GM23338 (cell line): ENCODE data around the gene PUM1. TPM values are rescaled to one million over a fixed set of nuclear protein-coding genes. Genes with fewer than 3 reads are reported as not detected.

ENCODE experiments used
- ATAC-seq: fragments of 200-7000 bp; cut with Tn5 transposase; 3 replicates; pipeline ENCODE4 v1.9.1; 2020
- DNase-seq: peaks from one replicate; pipeline ENCODE4 v3.0.0-alpha.2; 2015; ENCODE audit warnings: low spot score
- H2AFZ ChIP-seq: fragments of 200-600 bp; sonication (generic); 2 replicates; pipeline ENCODE4 v1.8.0; 2016; ENCODE audit warnings: antibody characterized with exemption, mild to moderate bottlenecking, moderate library complexity
- H3F3A ChIP-seq: fragments of 200-600 bp; sonication (generic); replicated peaks from 2 replicates; pipeline ENCODE4 v1.8.0; 2017; ENCODE audit warnings: antibody characterized with exemption, mixed run types, low read depth
- H3K27ac ChIP-seq: fragments of 200-600 bp; sonication (generic); 2 replicates; pipeline ENCODE4 v1.6.1; 2016; ENCODE audit warnings: low read depth
- H3K27me3 ChIP-seq: fragments of 200-600 bp; sonication (generic); 2 replicates; pipeline ENCODE4 v1.8.0; 2016; ENCODE audit warnings: mild to moderate bottlenecking, mixed run types, moderate library complexity; ENCODE audit not compliant: insufficient read depth
- H3K36me3 ChIP-seq: fragments of 200-600 bp; sonication (generic); 2 replicates; pipeline ENCODE4 v1.8.0; 2016; ENCODE audit warnings: mild to moderate bottlenecking; ENCODE audit not compliant: insufficient read depth
- H3K4me1 ChIP-seq: fragments of 200-600 bp; sonication (generic); 2 replicates; pipeline ENCODE4 v1.8.0; 2016; ENCODE audit warnings: mild to moderate bottlenecking, moderate library complexity; ENCODE audit not compliant: insufficient read depth
- H3K4me2 ChIP-seq: fragments of 200-600 bp; sonication (generic); 2 replicates; pipeline ENCODE4 v1.7.1; 2017; ENCODE audit warnings: mixed run types
- H3K4me3 ChIP-seq: fragments of 200-600 bp; sonication (generic); 2 replicates; pipeline ENCODE4 v1.6.1; 2016; ENCODE audit warnings: mixed run types
- H3K79me2 ChIP-seq: fragments of 200-600 bp; sonication (generic); replicated peaks from 2 replicates; pipeline ENCODE4 v1.8.0; 2017; ENCODE audit warnings: mild to moderate bottlenecking; ENCODE audit not compliant: insufficient read depth
- H3K9me2 ChIP-seq: fragments of 200-600 bp; sonication (generic); 2 replicates; pipeline ENCODE4 v1.8.0; 2017; ENCODE audit not compliant: insufficient read depth
- H4K20me1 ChIP-seq: fragments of 200-600 bp; sonication (generic); replicated peaks from 2 replicates; pipeline ENCODE4 v1.8.0; 2017; ENCODE audit warnings: mild to moderate bottlenecking; ENCODE audit not compliant: insufficient read depth
- H3K27ac Mint-ChIP-seq: 2 replicates; pipeline ENCODE4 v1.8.0; 2020; ENCODE audit warnings: inconsistent platforms, mild to moderate bottlenecking, moderate library complexity, mixed read lengths
- H3K27me3 Mint-ChIP-seq: 3 replicates; pipeline ENCODE4 v1.8.0; 2022; ENCODE audit warnings: low read depth, mild to moderate bottlenecking, moderate library complexity, mixed read lengths, inconsistent platforms; ENCODE audit not compliant: insufficient read depth, poor library complexity
- H3K36me3 Mint-ChIP-seq: 3 replicates; pipeline ENCODE4 v1.8.0; 2021; ENCODE audit warnings: low read depth, mild to moderate bottlenecking, inconsistent platforms, moderate library complexity, mixed read lengths
- H3K4me1 Mint-ChIP-seq: 3 replicates; pipeline ENCODE4 v1.8.0; 2020; ENCODE audit warnings: mild to moderate bottlenecking, inconsistent platforms, mixed read lengths
- H3K4me3 Mint-ChIP-seq: 3 replicates; pipeline ENCODE4 v1.8.0; 2021; ENCODE audit warnings: moderate library complexity, mild to moderate bottlenecking, inconsistent platforms, mixed read lengths
- H3K9me3 Mint-ChIP-seq: 3 replicates; pipeline ENCODE4 v1.8.0; 2020; ENCODE audit warnings: moderate library complexity, mild to moderate bottlenecking, inconsistent platforms, mixed read lengths
- CREB1 ChIP-seq: fragments of 250-450 bp; sonication (Bioruptor Pico); IDR thresholded peaks from 2 replicates; pipeline ENCODE4 v1.5.0; 2020; ENCODE audit warnings: low read depth, mild to moderate bottlenecking, moderate library complexity
- EZH2 ChIP-seq: fragments of 200-600 bp; sonication (generic); IDR thresholded peaks from one replicate; pipeline ENCODE4 v1.8.0; 2017; ENCODE audit warnings: antibody characterized with exemption, mild to moderate bottlenecking, low read depth; ENCODE audit not compliant: unreplicated experiment
- NANOG ChIP-seq: IDR thresholded peaks from 2 replicates; pipeline ENCODE4 v1.6.1; 2016; ENCODE audit warnings: antibody characterized with exemption, borderline replicate concordance
- POLR2AphosphoS5 ChIP-seq: IDR thresholded peaks from 2 replicates; pipeline ENCODE4 v1.6.1; 2016; ENCODE audit warnings: antibody characterized with exemption, low read depth
- STAT1 ChIP-seq: IDR thresholded peaks from one replicate; pipeline ENCODE4 v1.6.1; 2016; ENCODE audit warnings: antibody characterized with exemption; ENCODE audit not compliant: unreplicated experiment
- ZNF114 ChIP-seq: fragments of 250-450 bp; sonication (Bioruptor Pico); IDR thresholded peaks from 2 replicates; pipeline ENCODE4 v1.5.0; 2020; ENCODE audit warnings: mild to moderate bottlenecking, moderate library complexity
- ZNF331 ChIP-seq: fragments of 250-450 bp; sonication (Bioruptor Pico); IDR thresholded peaks from 2 replicates; pipeline ENCODE4 v1.5.0; 2020; ENCODE audit warnings: low read depth, mild to moderate bottlenecking, moderate library complexity
- polyA plus RNA-seq: library from polyadenylated mRNA; unstranded; fragments of >200 nt; fragmentation: Nextera tagmentation; extraction: Ambion mirVana; gene quantifications from 2 replicates; pipeline ENCODE4 v1.2.1, GENCODE V29; 2016
- total RNA-seq: library from RNA; depleted of rRNA; stranded (reverse); fragments of >200 nt; shearing (Covaris generic); gene quantifications from 2 replicates; pipeline ENCODE4 v1.2.3, GENCODE V29; 2014
- TF ChIP-seq, protein P1 (sequence below), 2 experiments: fragments of 200-600 bp in 1 of 2; sonication (generic) in 1 of 2; conservative IDR thresholded peaks; 2 replicates each; pipeline versions ENCODE4 v1.5.1 to v1.6.1; 2016 to 2017; ENCODE audit warnings: antibody characterized with exemption in 2 of 2, low read depth in 2 of 2, mild to moderate bottlenecking in 2 of 2, moderate library complexity in 1 of 2
- TF ChIP-seq, protein P2 (sequence below): IDR thresholded peaks from one replicate; pipeline ENCODE4 v1.6.1; 2018; ENCODE audit warnings: antibody characterized with exemption; ENCODE audit not compliant: unreplicated experiment
- TF ChIP-seq, protein P3 (sequence below): IDR thresholded peaks from 2 replicates; pipeline ENCODE4 v1.6.1; 2016; ENCODE audit warnings: antibody characterized with exemption

PUM1 gene
- total and polyA plus RNA-seq, 2 experiments from 2014 or later = 44.4 to 117 TPM

DNA sequence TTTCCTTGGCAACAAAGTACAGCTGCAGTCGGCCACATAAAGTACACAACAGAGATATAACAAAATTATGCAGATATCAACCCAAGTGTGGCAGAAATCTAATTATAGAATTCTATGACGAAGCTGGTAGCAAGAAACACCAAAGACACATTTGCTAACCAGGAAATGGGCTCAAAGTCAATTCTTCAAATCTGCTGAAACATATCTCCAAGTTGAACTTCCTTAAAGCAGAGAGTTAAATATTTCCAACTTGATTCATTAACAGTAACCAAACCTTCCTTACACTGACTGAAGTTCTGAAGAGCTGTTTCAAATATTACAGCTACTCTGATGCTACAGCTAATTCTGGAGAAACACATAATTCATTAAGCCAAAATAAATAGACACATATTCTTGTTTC, 89.4 kb downstream of the PUM1 start:
- DNase-seq (no peak), ATAC-seq (no peak)
- Histone ChIP-seq H3F3A (0 out of 2 replicates have a peak, but pooled peaks cover 5% of the 10 kb centered on the region), H4K20me1 (peaks cover 20% of the 10 kb centered on the region), H2AFZ (no peak overlapping the region), H3K4me1 (no peaks in the 10 kb centered on the region), H3K9me2 (no peaks in the 10 kb centered on the region), H3K4me2 (no peak overlapping the region), H3K27me3 (no peaks in the 10 kb centered on the region), H3K4me3 (no peak overlapping the region), H3K27ac (no peak overlapping the region; the same call in 1 of the 2 replicates), H3K36me3 (peaks cover 26% of the 10 kb centered on the region; the same call in 1 of the 2 replicates), H3K79me2 (peaks cover 92% of the 10 kb centered on the region)
- Mint-ChIP-seq H3K9me3 (no peaks in the 10 kb centered on the region; the same call in 2 of the 3 replicates), H3K4me3 (no peak overlapping the region), H3K27me3 (peaks cover 2% of the 10 kb centered on the region), H3K4me1 (peaks cover 11% of the 10 kb centered on the region; the same call in 2 of the 3 replicates), H3K36me3 (peaks cover 70% of the 10 kb centered on the region), H3K27ac (no peak overlapping the region)
- TF ChIP-seq STAT1 = no peak
- TF ChIP-seq CREB1 (CRISPR knock-in tag) = no peak
- no peak for TF ChIP-seq ZNF331
- TF ChIP-seq, protein P1, sequence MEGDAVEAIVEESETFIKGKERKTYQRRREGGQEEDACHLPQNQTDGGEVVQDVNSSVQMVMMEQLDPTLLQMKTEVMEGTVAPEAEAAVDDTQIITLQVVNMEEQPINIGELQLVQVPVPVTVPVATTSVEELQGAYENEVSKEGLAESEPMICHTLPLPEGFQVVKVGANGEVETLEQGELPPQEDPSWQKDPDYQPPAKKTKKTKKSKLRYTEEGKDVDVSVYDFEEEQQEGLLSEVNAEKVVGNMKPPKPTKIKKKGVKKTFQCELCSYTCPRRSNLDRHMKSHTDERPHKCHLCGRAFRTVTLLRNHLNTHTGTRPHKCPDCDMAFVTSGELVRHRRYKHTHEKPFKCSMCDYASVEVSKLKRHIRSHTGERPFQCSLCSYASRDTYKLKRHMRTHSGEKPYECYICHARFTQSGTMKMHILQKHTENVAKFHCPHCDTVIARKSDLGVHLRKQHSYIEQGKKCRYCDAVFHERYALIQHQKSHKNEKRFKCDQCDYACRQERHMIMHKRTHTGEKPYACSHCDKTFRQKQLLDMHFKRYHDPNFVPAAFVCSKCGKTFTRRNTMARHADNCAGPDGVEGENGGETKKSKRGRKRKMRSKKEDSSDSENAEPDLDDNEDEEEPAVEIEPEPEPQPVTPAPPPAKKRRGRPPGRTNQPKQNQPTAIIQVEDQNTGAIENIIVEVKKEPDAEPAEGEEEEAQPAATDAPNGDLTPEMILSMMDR (conservative IDR thresholded peaks at IDR 0.05; ENCODE audit: low read depth in 2 of 2) = no peak
- TF ChIP-seq POLR2AphosphoS5 = no peak
- TF ChIP-seq, protein P2, sequence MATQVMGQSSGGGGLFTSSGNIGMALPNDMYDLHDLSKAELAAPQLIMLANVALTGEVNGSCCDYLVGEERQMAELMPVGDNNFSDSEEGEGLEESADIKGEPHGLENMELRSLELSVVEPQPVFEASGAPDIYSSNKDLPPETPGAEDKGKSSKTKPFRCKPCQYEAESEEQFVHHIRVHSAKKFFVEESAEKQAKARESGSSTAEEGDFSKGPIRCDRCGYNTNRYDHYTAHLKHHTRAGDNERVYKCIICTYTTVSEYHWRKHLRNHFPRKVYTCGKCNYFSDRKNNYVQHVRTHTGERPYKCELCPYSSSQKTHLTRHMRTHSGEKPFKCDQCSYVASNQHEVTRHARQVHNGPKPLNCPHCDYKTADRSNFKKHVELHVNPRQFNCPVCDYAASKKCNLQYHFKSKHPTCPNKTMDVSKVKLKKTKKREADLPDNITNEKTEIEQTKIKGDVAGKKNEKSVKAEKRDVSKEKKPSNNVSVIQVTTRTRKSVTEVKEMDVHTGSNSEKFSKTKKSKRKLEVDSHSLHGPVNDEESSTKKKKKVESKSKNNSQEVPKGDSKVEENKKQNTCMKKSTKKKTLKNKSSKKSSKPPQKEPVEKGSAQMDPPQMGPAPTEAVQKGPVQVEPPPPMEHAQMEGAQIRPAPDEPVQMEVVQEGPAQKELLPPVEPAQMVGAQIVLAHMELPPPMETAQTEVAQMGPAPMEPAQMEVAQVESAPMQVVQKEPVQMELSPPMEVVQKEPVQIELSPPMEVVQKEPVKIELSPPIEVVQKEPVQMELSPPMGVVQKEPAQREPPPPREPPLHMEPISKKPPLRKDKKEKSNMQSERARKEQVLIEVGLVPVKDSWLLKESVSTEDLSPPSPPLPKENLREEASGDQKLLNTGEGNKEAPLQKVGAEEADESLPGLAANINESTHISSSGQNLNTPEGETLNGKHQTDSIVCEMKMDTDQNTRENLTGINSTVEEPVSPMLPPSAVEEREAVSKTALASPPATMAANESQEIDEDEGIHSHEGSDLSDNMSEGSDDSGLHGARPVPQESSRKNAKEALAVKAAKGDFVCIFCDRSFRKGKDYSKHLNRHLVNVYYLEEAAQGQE = no peak

DNA sequence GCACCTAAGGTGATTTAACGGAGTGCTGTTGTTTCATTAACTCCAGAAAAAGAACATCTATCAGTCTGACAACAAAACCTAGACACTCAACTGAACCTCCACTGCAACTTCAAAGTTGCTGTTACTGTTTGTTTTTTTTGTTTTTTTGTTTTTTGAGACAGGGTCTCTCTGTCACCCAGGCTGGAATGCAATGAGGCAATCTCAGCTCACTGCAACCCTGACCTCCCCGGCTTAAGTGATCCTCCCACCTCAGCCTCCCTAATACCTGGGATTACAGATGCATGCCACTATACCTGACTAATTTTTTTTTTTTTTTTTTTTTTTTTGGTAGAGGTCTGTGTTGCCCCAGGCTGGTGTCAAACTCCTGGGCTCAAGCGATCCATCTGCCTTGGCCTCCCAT, 90.3 kb downstream of the PUM1 start:
- Histone ChIP-seq H3K4me1 (no peaks in the 10 kb centered on the region), H3K36me3 (peaks cover 21% of the 10 kb centered on the region; the same call in 1 of the 2 replicates), H3K79me2 (peaks cover 93% of the 10 kb centered on the region), H3K4me3 (no peak overlapping the region), H3K27me3 (no peaks in the 10 kb centered on the region), H4K20me1 (peaks cover 17% of the 10 kb centered on the region), H3K27ac (no peak overlapping the region; the same call in 1 of the 2 replicates), H3F3A (0 out of 2 replicates have a peak, but pooled peaks cover 5% of the 10 kb centered on the region), H2AFZ (no peak overlapping the region), H3K9me2 (no peaks in the 10 kb centered on the region), H3K4me2 (no peak overlapping the region)
- no peak for DNase-seq
- Mint-ChIP-seq H3K9me3 (no peaks in the 10 kb centered on the region), H3K4me3 (no peak overlapping the region), H3K4me1 (peaks cover 11% of the 10 kb centered on the region; the same call in 2 of the 3 replicates), H3K27me3 (peaks cover 2% of the 10 kb centered on the region), H3K36me3 (peaks cover 68% of the 10 kb centered on the region), H3K27ac (no peak overlapping the region)
- ATAC-seq = no peak
- TF ChIP-seq EZH2 (no peak), NANOG (no peak), ZNF114 (CRISPR knock-in tag) (no peak), ZNF331 (no peak), STAT1 (no peak)
- TF ChIP-seq, protein P3, sequence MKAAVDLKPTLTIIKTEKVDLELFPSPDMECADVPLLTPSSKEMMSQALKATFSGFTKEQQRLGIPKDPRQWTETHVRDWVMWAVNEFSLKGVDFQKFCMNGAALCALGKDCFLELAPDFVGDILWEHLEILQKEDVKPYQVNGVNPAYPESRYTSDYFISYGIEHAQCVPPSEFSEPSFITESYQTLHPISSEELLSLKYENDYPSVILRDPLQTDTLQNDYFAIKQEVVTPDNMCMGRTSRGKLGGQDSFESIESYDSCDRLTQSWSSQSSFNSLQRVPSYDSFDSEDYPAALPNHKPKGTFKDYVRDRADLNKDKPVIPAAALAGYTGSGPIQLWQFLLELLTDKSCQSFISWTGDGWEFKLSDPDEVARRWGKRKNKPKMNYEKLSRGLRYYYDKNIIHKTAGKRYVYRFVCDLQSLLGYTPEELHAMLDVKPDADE = no peak
